ENCODE results near the gene AP3S1. TPM values are rescaled to one million over a fixed set of nuclear protein-coding genes. Genes with fewer than 3 reads are reported as not detected.

Gene AP3S1
- total and polyA plus RNA-seq, 4 donors = 97.7 to 186 (median 139) TPM

DNA sequence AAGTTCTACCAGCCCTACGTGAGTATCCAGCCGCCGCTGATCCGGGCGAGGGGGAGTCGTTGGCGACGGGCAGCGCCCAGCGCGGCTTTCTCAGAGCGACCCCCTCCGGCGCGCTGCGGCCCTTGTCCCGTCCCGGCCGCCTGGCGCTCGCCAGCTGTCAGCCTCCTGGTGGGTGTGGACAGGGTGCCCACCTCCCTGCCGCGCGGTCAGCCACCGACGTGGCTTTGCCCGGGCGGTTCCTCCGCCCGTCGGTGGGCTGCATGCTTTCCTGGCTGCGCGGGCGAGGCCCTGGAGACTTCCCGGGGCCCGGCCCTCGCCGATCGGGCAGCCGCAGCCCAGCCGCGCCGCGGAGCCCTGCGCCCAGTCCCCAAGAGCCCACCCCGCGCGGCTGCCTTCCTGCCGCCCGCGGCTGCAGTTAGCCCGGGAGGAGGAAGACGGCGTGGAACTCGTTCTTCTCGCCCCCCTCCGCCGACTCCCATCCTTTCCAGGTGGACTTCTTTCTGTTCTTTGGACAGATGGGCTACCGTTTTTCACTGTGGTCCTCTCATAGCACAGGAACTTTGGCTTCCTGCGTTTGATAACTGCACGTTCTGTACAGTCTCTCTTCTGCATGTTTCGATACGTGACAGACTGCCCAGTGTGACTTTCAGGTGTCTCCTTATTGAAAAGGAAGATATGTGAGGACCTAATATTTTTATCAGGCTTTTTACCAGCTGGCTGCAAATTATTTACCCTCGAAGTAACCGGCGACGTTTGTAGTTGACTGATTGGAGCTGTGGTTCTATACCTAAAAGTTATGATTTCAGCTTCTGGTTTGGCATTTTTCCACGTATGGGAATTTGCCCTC is 577 bp downstream of the AP3S1 start:
- Histone ChIP-seq H3K4me3 (ENCODE audit: low read depth, low read length) (peak overlapping the region; percentile 95), H3K9me3 (ENCODE audit: control insufficient read depth, insufficient read depth, low read length) (no peaks in the 10 kb centered on the region), H3K27ac (ENCODE audit: low read depth, low read length) (peak overlapping the region; percentile 87), H3K4me1 (ENCODE audit: control insufficient read depth, insufficient read depth, low read length) (peaks cover 10% of the 10 kb centered on the region), H3K36me3 (ENCODE audit: control insufficient read depth, insufficient read depth, low read length) (peaks cover under 1% of the 10 kb centered on the region), H3K27me3 (ENCODE audit: control insufficient read depth, insufficient read depth, low read length) (no peaks in the 10 kb centered on the region)
- DNase-seq (ENCODE audit: low read depth in 4 of 6, low spot score in 6 of 6) = peak in 2 of 6 donors; percentile 59 to 63
- WGBS (ENCODE audit: insufficient coverage) = under 1% methylated on average over 63 of the region's 68 CpGs

DNA sequence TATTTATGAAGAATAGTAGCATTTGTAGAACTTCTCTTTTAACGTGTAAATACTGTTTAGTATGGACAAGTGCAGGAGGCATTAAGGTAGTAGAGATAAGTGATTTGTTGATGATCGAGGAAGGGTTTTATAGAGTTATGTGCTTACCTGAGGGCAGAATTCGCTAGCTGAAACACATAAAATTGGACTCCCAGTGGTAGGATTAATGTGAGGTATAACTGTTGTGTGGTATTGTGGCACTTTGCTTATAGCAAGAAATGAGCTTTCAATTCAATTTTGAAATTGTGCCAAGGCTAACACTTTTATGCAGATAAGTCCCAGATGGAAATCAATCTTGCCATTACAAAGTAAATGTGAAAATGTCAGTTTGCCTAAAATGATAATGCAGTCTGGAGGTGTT is 1.2 kb downstream of the AP3S1 start:
- no peaks in the 10 kb centered on the region for H3K27me3 ChIP-seq (ENCODE audit: control insufficient read depth, insufficient read depth, low read length)
- H3K27ac ChIP-seq (ENCODE audit: low read depth, low read length) = no peak overlapping the region
- peak overlapping the region; percentile 95 for H3K4me3 ChIP-seq (ENCODE audit: low read depth, low read length)
- H3K4me1 ChIP-seq (ENCODE audit: control insufficient read depth, insufficient read depth, low read length) = peaks cover 10% of the 10 kb centered on the region
- H3K36me3 ChIP-seq (ENCODE audit: control insufficient read depth, insufficient read depth, low read length) = no peaks in the 10 kb centered on the region
- peak in 2 of 6 donors; percentile 23 to 48 for DNase-seq (ENCODE audit: low read depth in 4 of 6, low spot score in 6 of 6)
- no peaks in the 10 kb centered on the region for H3K9me3 ChIP-seq (ENCODE audit: control insufficient read depth, insufficient read depth, low read length)
- 13% methylated on average over 3 of the region's 3 CpGs for WGBS (ENCODE audit: insufficient coverage)

DNA sequence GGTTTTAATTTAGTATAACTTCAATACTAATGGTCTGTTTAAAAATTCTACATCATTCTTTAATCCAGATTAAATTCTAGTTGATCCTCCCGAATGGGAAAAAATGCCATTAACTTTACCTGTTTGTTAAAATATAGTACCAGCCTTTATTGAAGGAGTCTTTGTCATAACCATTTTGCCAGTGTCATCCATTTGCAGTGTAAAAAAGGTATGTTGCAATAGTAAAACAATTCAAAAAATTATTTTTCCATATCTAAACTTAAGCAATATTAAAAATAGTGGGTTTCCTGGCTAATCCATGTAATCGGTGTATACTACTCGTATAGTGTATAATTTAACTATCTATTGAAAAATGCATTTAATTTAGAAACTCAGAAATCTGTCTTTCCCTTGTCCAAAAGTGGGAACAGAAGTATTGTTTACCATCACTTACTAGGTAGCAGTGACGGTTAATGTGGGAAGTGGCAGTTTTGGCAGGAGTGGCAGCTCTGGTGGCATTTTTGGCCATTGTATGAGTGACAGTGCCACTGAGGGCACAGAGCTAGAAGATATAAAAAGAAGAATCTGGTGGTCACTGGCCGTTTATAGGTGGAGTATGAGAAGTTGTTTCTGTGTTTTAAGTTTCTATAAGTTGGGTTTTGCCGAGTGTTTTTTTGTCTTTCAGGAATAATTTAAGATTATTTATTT is 1.9 kb downstream of the AP3S1 start:
- Histone ChIP-seq H3K4me3 (ENCODE audit: low read depth, low read length) (peak overlapping the region; percentile 95), H3K36me3 (ENCODE audit: control insufficient read depth, insufficient read depth, low read length) (no peaks in the 10 kb centered on the region), H3K27ac (ENCODE audit: low read depth, low read length) (peak overlapping the region; percentile 35), H3K27me3 (ENCODE audit: control insufficient read depth, insufficient read depth, low read length) (no peaks in the 10 kb centered on the region), H3K4me1 (ENCODE audit: control insufficient read depth, insufficient read depth, low read length) (peaks cover 9% of the 10 kb centered on the region), H3K9me3 (ENCODE audit: control insufficient read depth, insufficient read depth, low read length) (no peaks in the 10 kb centered on the region)
- no peak for DNase-seq (ENCODE audit: low read depth in 4 of 6, low spot score in 6 of 6)
- no CpG with 5 or more reads among the region's 6 CpGs for WGBS (ENCODE audit: insufficient coverage)

DNA sequence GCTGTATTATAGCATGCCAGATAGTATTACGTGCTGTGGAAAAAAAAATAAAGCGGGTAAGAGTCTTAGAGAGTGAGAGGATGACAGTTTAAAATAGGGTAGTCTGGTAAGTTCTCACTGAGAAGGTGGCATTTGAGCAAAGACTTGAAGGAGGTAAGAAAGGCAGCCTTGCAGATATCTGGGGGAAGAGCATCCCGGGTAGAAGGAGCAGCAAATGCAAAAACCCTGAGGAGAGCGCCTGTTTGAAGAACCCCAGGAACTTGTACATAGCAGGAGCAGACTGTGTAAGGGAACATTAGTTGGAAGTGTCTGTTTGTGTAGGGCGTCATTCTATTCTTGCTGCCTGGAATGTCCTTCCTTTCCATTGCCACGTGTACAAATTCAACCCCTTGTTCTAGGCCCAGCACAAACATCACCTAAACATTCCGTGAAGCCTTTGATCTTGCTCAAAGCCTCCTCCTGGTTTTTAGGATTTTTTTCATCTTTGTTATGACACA is 2.6 kb downstream of the AP3S1 start:
- peak overlapping the region; percentile 35 for H3K27ac ChIP-seq (ENCODE audit: low read depth, low read length)
- H3K36me3 ChIP-seq (ENCODE audit: control insufficient read depth, insufficient read depth, low read length) = no peaks in the 10 kb centered on the region
- DNase-seq (ENCODE audit: low read depth in 4 of 6, low spot score in 6 of 6) = peak in 1 of 6 donors; percentile 22
- H3K4me1 ChIP-seq (ENCODE audit: control insufficient read depth, insufficient read depth, low read length) = peaks cover 5% of the 10 kb centered on the region
- H3K27me3 ChIP-seq (ENCODE audit: control insufficient read depth, insufficient read depth, low read length) = no peaks in the 10 kb centered on the region
- WGBS (ENCODE audit: insufficient coverage) = 66% methylated on average over 2 of the region's 7 CpGs
- H3K9me3 ChIP-seq (ENCODE audit: control insufficient read depth, insufficient read depth, low read length) = no peaks in the 10 kb centered on the region
- H3K4me3 ChIP-seq (ENCODE audit: low read depth, low read length) = peak overlapping the region; percentile 26

DNA sequence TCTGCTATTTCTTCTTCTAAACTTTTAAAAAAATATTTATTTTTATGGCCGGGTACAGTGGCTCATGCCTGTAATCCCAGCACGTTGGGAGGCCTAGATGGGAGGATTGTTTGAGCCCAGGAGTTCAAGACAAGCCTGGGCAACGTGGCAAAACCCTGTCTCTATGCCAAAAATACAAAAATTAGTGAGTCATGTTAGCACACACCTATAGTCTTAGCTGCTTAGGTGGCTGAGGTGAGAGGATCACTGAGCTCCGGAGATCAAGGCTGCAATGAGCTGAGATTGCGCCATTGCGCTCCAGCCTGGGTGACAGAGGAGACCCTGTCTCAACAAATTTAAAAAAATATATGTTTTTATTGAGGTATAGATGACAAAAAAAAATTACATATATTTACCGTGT is 5.6 kb downstream of the AP3S1 start:
- Histone ChIP-seq H3K9me3 (ENCODE audit: control insufficient read depth, insufficient read depth, low read length) (no peaks in the 10 kb centered on the region), H3K36me3 (ENCODE audit: control insufficient read depth, insufficient read depth, low read length) (no peaks in the 10 kb centered on the region), H3K4me1 (ENCODE audit: control insufficient read depth, insufficient read depth, low read length) (no peaks in the 10 kb centered on the region), H3K27me3 (ENCODE audit: control insufficient read depth, insufficient read depth, low read length) (no peaks in the 10 kb centered on the region), H3K27ac (ENCODE audit: low read depth, low read length) (no peak overlapping the region), H3K4me3 (ENCODE audit: low read depth, low read length) (no peak overlapping the region)
- DNase-seq (ENCODE audit: low read depth in 4 of 6, low spot score in 6 of 6) = no peak
- no CpG with 5 or more reads among the region's 7 CpGs for WGBS (ENCODE audit: insufficient coverage)

DNA sequence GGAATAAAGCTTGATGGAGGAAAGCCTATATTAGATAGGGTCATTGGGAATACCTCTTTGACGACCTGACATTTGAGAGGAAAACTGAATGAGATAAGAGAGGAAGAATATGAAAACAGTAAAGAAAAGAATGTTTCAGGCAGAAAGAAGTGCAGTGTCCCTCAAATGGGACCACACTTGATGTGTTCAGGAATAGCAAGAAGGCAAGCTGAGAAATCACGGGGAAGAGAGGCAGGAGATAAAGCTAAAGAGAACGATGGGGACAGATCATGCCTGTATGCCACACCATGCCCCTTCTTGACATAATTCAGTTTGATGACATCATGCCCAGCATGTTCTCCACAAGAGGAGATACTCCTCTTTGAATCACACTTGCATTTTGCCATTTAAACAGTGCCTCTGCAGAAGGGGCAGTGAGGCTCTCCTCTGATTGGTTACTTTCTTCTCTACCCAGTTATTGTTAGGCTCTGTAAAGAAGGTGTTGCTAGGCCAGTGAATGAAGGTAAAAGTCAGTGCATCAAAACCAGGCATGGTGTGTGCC is 7.6 kb downstream of the AP3S1 start:
- Histone ChIP-seq H3K9me3 (ENCODE audit: control insufficient read depth, insufficient read depth, low read length) (no peaks in the 10 kb centered on the region), H3K36me3 (ENCODE audit: control insufficient read depth, insufficient read depth, low read length) (no peaks in the 10 kb centered on the region), H3K27me3 (ENCODE audit: control insufficient read depth, insufficient read depth, low read length) (no peaks in the 10 kb centered on the region), H3K27ac (ENCODE audit: low read depth, low read length) (no peak overlapping the region), H3K4me3 (ENCODE audit: low read depth, low read length) (no peak overlapping the region), H3K4me1 (ENCODE audit: control insufficient read depth, insufficient read depth, low read length) (no peaks in the 10 kb centered on the region)
- DNase-seq (ENCODE audit: low read depth in 4 of 6, low spot score in 6 of 6) = no peak
- WGBS (ENCODE audit: insufficient coverage) = 94% methylated on average over 3 of the region's 3 CpGs

DNA sequence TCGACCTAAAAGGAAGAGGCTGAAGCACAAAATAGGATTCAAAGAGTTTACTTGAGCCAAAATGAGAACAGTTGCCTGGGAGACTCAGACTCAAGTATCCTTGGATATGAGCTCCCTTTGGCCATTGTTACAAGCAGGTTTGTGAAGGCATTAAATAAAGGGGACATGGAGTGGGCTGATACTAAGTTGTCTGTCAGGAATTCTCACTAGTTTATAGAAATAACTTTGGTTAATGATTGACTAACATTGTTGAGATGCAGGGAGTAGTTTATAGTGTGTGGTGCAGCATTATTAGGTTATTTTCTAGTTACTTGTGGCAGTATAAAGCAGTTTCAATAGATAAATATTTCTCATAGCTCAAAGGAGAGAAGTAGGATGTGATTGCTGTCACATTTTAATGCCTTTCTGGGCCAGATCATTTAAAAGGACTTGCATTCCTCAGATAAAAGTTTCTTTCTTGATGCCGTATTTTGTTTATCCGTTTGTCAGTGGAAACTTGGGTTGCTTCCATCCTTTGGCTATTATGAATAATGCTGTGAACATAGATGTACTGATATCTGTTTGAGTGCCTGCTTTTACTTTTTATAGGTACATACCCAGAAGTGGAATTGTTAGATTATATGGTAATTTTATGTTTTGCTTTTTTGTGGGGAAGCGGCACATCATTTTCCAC is 9.1 kb downstream of the AP3S1 start:
- no peak for DNase-seq (ENCODE audit: low read depth in 4 of 6, low spot score in 6 of 6)
- H3K9me3 ChIP-seq (ENCODE audit: control insufficient read depth, insufficient read depth, low read length) = no peaks in the 10 kb centered on the region
- no peaks in the 10 kb centered on the region for H3K27me3 ChIP-seq (ENCODE audit: control insufficient read depth, insufficient read depth, low read length)
- WGBS (ENCODE audit: insufficient coverage) = 40% methylated on average over 1 of the region's 4 CpGs
- no peaks in the 10 kb centered on the region for H3K4me1 ChIP-seq (ENCODE audit: control insufficient read depth, insufficient read depth, low read length)
- H3K4me3 ChIP-seq (ENCODE audit: low read depth, low read length) = no peak overlapping the region
- H3K27ac ChIP-seq (ENCODE audit: low read depth, low read length) = no peak overlapping the region
- no peaks in the 10 kb centered on the region for H3K36me3 ChIP-seq (ENCODE audit: control insufficient read depth, insufficient read depth, low read length)

DNA sequence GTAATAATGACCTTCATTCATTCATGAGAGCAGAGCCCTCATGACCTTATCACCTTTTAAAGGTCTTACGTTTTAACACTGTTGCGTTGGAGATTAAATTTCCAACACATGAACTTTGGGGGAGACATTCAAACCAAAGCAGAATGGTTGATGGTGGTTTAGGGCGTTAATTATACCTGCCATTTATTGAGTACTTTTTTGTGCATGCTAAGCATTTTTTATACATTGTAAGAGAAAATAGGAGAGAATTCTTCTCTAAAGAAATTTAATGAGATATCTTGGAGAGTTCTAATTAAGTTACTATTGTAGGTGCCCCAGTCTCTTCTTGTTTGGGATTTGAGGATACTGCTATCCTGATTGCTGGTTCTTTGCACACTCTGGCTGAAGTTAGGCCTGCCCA is 12.4 kb downstream of the AP3S1 start:
- no peak for DNase-seq (ENCODE audit: low read depth in 4 of 6, low spot score in 6 of 6)
- H3K4me1 ChIP-seq (ENCODE audit: control insufficient read depth, insufficient read depth, low read length) = no peaks in the 10 kb centered on the region
- H3K27ac ChIP-seq (ENCODE audit: low read depth, low read length) = no peak overlapping the region
- no peak overlapping the region for H3K4me3 ChIP-seq (ENCODE audit: low read depth, low read length)
- H3K36me3 ChIP-seq (ENCODE audit: control insufficient read depth, insufficient read depth, low read length) = no peaks in the 10 kb centered on the region
- no CpG with 5 or more reads among the region's 3 CpGs for WGBS (ENCODE audit: insufficient coverage)
- no peaks in the 10 kb centered on the region for H3K27me3 ChIP-seq (ENCODE audit: control insufficient read depth, insufficient read depth, low read length)
- no peaks in the 10 kb centered on the region for H3K9me3 ChIP-seq (ENCODE audit: control insufficient read depth, insufficient read depth, low read length)

DNA sequence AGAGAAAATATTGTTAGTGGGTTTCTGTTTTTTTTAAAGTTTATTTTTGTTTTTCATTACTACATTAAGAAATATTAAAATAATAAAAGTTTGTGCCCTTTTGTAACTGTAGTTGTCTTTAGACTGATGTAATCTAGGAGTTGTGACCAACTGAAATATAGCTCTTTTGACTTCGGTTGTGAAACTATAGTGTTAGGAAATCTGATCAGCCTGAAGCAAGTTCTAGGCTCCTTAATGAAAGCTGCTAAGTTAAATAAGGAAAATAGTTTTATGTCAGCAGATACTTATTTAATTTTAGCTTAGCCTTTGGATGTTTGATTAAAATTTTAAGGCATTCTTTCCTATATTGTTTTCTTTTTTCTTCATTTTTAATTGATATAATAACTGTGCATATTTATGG is 14.2 kb downstream of the AP3S1 start:
- Histone ChIP-seq H3K27ac (ENCODE audit: low read depth, low read length) (no peak overlapping the region), H3K4me3 (ENCODE audit: low read depth, low read length) (no peak overlapping the region), H3K4me1 (ENCODE audit: control insufficient read depth, insufficient read depth, low read length) (no peaks in the 10 kb centered on the region), H3K36me3 (ENCODE audit: control insufficient read depth, insufficient read depth, low read length) (no peaks in the 10 kb centered on the region), H3K9me3 (ENCODE audit: control insufficient read depth, insufficient read depth, low read length) (no peaks in the 10 kb centered on the region), H3K27me3 (ENCODE audit: control insufficient read depth, insufficient read depth, low read length) (no peaks in the 10 kb centered on the region)
- no peak for DNase-seq (ENCODE audit: low read depth in 4 of 6, low spot score in 6 of 6)
- WGBS (ENCODE audit: insufficient coverage) = 80% methylated on average over 1 of the region's 1 CpG
